ENCODE measurements around the gene TMEM232. TPM values are rescaled to one million over a fixed set of nuclear protein-coding genes. Genes with fewer than 3 reads are reported as not detected.

Gene TMEM232
- total RNA-seq, 1 donor from 2014 or later, result 6.1 TPM

GRCh38 chr5:110377361-110377760 lies 349.1 kb downstream of the TMEM232 start:
- H3K4me1 Mint-ChIP-seq, result peaks cover 18% of the 10 kb centered on the region
- H3K27me3 Mint-ChIP-seq (ENCODE audit: low read depth), result no peaks in the 10 kb centered on the region
- DNase-seq (ENCODE audit: low read depth, low spot score), result no peak
- no peak overlapping the region for H3K27ac Mint-ChIP-seq (ENCODE audit: unreplicated experiment)
- no peak for TF ChIP-seq CTCF (conservative IDR thresholded peaks at IDR 0.05)
- H3K4me3 Mint-ChIP-seq, result no peak overlapping the region
- H3K9me3 Mint-ChIP-seq, result no peaks in the 10 kb centered on the region
- H3K36me3 Mint-ChIP-seq (ENCODE audit: low read depth), result no peaks in the 10 kb centered on the region

DNA sequence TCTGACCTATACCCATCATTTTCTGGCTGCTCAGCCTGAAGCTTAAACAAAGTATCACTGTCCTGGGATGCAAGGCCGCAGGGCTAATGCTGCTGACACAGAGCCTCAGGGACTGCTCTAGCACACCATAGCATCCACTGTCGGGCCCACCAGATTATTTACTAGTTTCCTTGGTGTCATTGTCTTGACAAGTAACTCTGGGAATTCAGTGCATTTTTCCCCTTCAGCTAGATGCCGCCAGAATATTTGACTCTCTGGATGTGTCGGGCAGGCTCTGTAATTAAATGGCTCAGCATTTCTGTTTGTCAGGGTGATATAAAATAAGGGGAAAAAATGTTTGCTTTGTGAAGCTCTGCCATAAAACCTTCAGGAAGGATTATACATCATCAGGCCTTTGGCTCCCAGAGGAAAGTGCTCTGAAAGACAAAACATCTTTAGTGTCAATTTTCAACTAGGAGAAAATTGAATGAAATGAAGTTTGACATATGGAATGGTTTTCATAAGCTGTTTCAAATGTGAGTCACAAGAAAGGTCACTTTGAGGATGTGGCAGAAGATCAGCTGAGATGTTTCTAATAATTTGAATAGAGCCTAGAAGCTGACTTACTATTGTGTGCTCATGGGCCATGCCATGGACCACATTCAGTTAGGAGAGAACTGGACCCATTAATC lies 350.1 kb downstream of the TMEM232 start:
- Mint-ChIP-seq H3K27me3 (ENCODE audit: low read depth) (no peaks in the 10 kb centered on the region), H3K27ac (ENCODE audit: unreplicated experiment) (peak overlapping the region; percentile 68), H3K36me3 (ENCODE audit: low read depth) (no peaks in the 10 kb centered on the region), H3K9me3 (peaks cover 2% of the 10 kb centered on the region), H3K4me1 (peaks cover 18% of the 10 kb centered on the region), H3K4me3 (no peak overlapping the region)
- DNase-seq (ENCODE audit: low read depth, low spot score), result no peak
- no peak for TF ChIP-seq CTCF (conservative IDR thresholded peaks at IDR 0.05)

DNA sequence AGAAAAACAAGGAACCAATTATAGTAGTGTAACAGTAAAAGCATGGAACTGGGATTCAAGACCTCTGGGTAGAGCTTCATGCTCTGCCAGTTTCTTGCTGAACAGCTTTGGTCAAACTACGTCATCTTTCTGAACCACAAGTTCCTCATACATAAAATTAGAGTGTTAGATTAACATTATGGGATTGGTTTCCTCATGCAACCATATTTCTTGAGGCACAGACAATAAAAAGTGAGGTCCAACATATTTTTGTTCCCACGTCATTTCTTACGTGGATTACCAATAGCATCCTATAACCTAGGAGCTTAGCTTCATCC lies 354.8 kb downstream of the TMEM232 start:
- H3K27me3 Mint-ChIP-seq (ENCODE audit: low read depth), result no peaks in the 10 kb centered on the region
- H3K27ac Mint-ChIP-seq (ENCODE audit: unreplicated experiment), result no peak overlapping the region
- peaks cover 2% of the 10 kb centered on the region for H3K9me3 Mint-ChIP-seq
- H3K4me3 Mint-ChIP-seq, result no peak overlapping the region
- peaks cover 15% of the 10 kb centered on the region for H3K4me1 Mint-ChIP-seq
- no peaks in the 10 kb centered on the region for H3K36me3 Mint-ChIP-seq (ENCODE audit: low read depth)
- no peak for TF ChIP-seq CTCF (conservative IDR thresholded peaks at IDR 0.05)
- no peak for DNase-seq (ENCODE audit: low read depth, low spot score)

GRCh38 chr5:110371011-110371724 lies 355.3 kb downstream of the TMEM232 start:
- H3K9me3 Mint-ChIP-seq, result peaks cover 2% of the 10 kb centered on the region
- TF ChIP-seq CTCF (conservative IDR thresholded peaks at IDR 0.05), result no peak
- DNase-seq (ENCODE audit: low read depth, low spot score), result no peak
- H3K4me1 Mint-ChIP-seq, result peaks cover 10% of the 10 kb centered on the region
- no peaks in the 10 kb centered on the region for H3K36me3 Mint-ChIP-seq (ENCODE audit: low read depth)
- no peak overlapping the region for H3K4me3 Mint-ChIP-seq
- no peaks in the 10 kb centered on the region for H3K27me3 Mint-ChIP-seq (ENCODE audit: low read depth)
- no peak overlapping the region for H3K27ac Mint-ChIP-seq (ENCODE audit: unreplicated experiment)

Small RNAs within 50 kb of the gene (microRNA-seq; reads per million reads assigned to microRNA genes)
- not detected for gene MIR548F3

Other genes starting within 250 kb of the TMEM232 start
- gene SLC25A46, start 12.3 kb upstream of the TMEM232 start, total RNA-seq, result 34.2 TPM in 2 replicates

Measured in neural crest cell (in vitro differentiated cells).